Renal cortical epithelial cell (primary cell): Measurements from ENCODE around the gene ME3. TPM values are rescaled to one million over a fixed set of nuclear protein-coding genes. Genes with fewer than 3 reads are reported as not detected.
"Not testable (repeated sequence)": the region's sequence is repeated elsewhere in the genome, so short reads cannot be mapped to it uniquely, and the experiment has no call there.

Source experiments
- DNase-seq: peaks from one replicate; pipeline ENCODE4 v3.0.0-alpha.2; 2011; ENCODE audit warnings: low read depth
- total RNA-seq: library from RNA; depleted of rRNA; stranded (reverse); fragments of >200 nt; gene quantifications from 2 replicates; pipeline ENCODE4 v1.2.3, GENCODE V29; 2014

The ME3 gene
- total RNA-seq, 1 donor from 2014 or later, result 28.8 TPM

DNA sequence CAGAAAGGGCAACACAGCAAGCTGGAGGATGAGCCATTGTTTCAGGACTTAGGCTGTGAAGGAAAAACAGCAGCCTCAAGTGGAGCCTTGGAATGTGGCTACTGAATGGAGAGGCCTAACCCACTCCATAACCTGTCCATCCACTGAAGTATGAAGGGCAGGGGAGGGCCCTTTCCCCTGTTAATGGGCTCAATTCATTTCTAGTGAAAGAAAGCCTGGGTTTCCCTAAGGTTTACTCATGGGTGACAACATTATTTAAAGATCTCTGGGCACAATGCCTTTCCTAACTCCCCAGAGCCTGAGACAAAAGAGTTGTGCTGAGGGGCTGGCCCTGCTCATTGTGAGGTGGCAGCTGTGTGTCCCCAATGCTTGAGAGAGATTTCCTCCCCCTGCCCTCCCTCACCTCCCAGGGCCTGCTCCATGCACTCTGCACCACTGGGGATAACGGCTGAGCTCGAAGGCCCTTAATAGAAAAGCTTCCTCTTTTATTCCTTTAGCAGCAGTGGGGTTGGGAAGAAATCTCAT lies 83.8 kb downstream of the ME3 start:
- peak; percentile 91 for DNase-seq

DNA sequence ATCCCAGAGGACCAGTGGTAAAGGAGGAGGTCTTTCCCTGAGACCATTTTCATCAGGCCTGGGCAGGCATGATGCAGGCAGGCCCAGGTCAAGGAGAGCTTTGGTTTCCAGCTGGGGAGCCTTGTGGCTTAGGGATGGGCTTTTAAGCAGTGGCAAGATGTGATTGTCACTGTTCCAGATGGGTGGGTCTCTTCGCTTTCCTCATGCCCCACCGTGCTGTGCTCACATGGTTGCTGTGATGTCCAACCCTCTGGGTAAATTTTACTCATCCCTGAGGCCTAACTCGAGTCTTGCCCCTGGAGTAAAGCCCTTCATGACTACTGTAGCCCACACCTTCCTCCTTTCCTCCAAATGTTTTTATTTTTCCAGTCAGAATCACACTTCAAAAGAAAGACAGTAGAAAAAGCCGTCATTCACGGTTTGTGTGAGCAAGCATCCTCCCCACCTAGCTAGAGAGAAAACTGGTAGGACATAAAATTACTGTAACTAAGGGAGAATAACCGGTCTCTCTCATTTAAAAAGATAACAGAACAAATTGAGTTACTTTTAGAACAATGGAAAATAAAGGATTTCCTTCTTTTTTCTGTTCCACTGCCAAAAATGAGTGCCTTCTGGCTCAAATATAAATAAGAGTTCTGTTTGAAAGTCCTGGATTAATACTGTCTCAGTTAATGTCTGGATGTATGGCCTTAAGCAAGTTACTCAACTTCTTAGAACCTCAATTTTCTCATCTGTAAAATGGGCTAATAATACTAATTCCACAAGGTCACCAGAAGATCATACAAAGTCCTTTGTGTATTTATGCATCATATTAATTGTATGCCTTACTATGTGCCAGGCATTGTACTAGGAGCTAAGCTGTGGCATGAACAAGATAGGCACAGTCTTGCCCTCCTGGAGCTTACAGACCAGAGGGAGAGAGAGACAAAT lies 84.9 kb downstream of the ME3 start:
- no peak for DNase-seq

DNA sequence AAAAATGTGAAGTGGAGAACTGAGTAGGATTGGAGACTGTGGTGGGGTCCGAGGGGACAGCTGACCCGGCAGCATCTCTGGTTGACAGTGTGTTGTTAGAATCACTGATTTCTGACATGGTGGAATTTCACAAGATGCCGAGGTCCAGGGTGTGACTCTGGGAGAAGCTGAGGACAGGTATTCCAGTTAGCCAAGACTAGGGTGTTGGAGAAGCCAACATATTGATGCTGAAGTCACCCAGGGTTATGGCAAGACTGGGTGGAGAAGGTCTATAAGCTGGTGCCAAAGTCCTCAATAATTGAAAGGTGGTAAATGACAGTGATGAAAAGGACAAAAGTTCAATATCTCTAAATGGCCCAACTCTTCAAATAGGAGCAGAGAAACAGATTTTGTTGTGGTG lies 86.1 kb downstream of the ME3 start:
- DNase-seq, result no peak

DNA sequence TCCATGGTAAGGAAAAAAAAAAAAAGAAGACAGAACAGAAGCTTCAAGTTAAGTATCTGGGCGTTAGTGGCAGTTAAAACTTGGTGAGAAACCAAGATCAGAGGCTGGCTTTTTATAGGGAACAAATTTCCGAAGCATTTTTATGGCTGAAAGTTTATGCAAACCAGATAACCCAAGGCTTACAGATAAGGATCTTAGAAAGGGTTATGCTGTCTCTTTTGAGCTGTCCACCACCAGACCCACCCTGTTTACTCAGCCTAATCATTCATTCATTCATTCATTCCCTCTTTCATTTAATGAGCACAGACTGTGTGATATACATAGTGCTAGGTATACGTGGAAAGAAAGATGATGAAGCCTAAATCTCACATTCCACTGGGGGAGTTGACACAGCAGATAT lies 89.5 kb downstream of the ME3 start:
- DNase-seq, result no peak

DNA sequence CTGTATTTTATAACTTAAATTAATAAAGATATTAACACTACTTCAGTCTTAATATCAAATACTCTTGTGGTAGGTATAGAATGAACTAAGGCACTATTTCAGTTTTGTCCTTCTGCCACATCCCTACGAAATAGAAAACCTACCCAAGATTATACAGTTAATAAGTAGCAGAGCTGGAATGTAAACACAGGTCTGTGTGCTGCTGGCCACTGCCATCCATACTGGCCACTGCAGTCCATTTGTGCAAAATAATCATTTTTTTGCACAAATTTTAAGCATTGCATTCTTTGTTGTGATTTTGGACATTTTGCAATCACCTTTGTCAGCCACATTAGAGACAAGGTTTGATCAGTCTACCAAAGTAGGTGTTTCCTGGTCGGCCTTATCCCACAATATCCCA lies 91.9 kb downstream of the ME3 start:
- DNase-seq, result no peak

DNA sequence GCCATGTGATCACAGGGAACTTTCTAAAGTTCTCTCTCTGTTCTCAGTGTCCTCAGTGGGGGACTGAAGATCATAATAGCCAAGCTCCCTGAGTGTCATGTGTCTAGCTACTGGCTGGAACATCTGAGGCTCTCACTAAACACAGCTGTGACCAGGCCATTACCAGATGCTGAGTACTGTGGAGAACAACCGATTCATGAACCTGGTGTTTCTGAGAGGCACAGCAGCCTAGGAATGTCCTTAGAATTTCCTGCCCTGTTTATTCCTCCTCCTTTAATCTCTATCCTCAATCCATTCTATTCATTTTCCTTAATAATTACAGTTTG lies 93.0 kb downstream of the ME3 start:
- DNase-seq, result no peak

DNA sequence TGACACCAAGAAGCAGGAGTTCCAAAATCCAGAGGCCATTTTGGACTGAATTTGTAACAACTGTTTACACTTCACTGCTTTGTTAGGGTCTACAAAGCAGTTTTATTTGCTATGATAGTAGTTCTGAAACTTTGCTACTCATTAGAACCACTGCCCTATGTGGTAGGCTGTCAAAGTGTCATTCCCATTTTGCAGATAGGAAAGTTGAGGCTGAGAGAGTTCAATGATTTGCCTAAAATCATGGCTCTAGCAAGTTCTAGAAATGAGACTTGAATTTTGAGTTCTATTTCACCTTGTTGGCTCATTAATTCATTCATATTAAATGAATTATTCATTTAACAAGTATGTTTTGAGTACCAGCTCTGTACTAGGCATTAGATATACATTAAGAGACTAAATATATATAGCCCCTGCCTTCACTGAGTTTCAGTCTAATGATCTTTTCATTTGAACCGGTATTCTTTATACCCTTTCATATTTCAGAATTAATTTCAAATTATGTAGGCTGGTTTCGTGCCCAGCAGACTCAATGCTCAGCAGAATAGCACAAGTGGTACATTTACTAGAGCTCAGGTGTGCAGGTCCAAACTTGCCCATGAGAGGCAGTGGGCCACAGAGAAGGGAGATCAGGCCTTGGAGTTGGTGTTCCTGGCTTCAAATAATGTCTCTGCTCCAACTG lies 93.5 kb downstream of the ME3 start:
- no peak for DNase-seq

DNA sequence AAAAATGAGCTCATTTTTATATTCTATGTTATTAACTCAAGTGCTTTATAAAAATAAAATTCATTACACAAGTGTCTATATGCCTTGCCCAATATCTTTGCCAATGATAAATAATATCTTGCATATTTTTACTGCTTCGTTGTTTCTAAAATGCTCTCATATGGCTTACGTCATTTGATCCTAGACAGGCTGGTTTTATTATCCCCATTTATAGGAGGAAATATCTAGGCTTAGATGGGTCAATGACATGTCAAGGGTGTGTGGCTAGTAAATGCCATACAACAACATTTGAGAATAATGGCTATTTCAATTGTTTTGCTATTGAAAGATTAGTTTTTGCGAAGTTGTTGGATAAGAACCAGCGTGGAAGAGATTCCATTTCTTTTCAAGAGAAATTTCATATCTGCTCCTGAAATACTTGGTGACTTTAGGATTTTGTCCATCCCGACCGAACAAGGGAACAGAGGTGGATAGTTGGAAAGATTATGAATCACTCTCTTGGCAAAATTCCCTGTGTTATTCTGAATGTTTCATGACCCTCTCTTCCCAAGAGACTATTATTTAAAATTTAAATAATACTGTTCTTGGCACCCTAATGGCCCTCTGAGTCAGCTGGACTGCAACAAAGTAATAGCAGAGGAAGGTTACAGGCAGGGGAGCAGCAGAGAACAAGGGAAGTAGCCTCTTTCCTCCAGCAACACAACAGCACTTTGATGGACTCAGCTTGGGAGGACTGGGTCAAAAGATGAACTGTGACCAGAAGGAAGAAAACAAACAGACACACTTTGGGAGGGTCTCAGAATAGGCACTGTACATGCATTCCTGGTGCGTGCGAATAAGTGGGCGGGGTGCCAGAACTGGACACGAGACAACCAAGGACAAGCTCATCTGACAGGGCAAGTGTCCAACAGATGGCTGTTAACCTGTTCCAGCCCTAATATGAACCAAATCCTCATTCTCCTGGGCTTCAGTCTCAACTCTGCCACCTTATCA lies 94.5 kb downstream of the ME3 start:
- DNase-seq, result peak; percentile 88

DNA sequence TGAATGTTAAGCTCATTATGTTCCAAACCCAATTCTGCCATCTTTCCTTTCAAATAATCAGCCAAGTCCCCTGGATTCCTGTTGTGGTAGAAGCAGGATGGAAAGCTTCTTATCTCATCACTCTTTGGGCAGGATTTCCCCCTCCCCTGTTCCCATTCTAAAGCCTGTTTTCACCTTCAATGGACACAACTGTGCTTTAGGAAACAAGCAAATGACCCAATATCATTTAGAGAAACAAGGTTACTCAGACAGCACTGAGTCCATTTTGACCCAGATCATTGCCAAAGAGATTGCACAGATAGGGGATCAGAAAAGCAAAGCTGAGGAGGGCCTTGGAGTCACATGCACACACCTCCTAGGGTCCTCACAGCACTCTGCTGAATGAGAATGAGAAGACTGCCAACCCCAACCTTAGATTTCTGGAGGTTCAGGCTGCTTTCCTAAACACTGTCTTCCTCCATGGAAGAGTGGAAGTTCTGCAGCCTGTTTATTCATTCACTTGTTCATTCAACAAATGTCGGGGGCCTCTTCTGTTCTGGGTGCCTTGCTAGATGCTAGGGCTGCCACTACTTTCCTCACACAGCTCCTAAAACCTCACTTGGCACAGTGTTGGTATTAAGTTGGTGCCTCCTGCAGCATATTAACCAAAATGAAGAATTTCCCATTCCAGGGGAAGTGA lies 95.3 kb downstream of the ME3 start:
- no peak for DNase-seq

DNA sequence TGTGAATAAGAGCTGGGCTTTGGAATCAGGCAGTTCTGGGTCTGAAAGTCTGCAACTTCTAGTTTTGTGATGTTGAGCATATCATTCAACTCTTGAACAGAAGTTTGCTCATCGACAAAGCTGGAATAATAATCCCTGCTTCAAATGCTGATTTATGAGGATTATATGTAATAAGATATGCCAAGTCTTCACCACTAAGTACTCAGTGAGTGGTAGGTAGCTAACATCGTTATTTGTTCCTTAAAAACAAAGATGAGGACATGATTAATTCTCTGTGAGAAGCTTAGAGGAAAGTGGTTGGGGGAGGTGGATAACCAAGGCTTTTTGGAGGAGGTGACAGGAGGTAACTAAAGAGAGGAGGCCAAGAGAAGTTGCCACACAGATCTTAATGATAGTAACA lies 96.5 kb downstream of the ME3 start:
- DNase-seq, result no peak

DNA sequence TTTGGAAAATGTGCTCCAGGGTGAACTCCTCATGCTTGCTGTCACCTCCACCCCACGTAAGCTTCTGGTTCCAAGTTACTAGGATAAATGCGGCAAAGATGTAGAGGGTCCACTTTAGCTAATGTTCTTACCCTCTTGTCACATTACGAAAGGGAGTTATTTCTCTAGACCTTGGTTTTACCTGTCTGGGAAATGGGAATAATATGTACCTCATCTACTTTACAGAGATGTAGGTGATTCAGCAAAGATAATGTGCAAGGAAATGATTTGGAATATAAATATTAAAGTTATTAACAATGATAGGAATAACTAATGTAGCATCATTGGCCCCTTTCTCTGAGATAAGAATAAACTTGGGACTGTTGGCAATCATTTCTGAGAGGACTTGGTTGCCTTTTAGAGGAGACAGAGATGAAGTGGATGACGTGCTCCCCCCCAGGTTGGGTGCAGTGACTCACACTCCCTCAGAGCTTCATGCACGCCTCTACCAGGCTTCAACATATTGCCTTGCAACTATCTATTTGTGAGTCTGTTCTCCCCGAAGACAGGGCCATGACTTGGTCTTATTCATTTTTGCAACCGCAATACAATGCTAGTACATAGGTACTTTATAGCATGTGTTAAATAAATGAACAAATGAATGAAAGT lies 97.1 kb downstream of the ME3 start:
- DNase-seq, result no peak

DNA sequence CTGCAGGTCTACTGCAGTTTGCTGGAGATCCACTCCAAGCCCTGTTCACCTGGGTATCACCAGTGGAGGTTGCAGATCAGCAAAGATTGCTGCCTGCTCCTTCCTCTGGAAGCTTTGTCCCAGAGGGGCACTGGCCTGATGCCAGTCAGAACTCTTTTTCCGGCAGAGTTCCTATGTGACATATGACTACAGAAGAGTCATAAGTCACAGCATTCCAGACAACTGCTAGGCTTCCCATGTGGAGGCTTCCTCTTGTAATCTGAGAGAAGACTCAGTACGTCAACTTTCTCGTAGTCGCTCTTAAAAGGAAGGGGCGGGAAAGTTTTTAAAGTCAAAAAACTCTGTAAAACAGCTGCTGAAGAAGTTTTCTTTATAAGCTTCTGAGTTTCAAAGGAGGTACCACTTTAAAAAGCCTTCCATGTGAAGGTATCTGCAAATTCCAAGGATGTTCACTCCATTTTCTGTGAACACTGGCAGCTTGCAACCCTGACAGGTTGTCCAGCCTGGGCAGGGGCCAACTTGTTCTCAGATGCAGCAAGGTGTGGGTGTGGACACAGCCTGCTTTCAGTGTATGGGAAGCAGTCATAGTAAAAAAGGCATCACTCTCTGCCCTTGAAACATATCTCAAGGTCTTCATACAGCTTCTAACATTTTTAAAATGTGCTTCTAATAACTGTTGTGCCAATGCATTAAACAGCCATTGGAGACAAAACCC lies 97.8 kb downstream of the ME3 start:
- DNase-seq, result no peak

DNA sequence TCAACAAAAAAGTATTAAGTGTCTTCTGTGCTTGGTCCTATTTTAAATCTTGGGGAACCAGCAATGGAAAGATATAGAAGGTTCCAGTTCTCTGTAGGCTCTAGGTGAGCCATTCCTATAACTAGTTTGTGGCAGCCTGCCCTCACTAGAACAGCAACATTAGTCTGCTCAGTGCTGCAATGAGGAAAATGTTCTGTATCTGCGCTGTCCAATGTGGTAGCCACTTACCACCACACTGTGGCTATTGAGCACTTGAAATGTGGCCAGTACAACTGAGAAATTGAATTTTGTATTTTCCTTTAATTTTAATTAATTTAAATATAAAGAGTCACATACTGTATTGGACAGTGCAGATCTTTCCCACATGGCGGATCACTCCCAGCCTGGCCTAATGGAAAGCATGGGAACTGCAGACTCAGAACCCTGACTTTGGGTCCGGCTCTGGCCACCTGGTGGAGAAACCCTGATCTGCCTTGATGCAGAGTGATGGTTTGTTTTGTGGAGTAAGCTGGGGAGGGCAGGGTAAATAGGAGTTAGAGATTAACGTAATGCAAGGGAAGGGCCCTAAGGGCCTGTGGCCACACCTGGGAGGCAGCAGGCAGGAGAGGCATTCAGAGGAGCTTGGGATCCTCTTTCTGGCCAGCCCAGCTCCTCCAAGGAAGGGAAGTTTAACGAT lies 101.0 kb downstream of the ME3 start:
- DNase-seq, result no peak

DNA sequence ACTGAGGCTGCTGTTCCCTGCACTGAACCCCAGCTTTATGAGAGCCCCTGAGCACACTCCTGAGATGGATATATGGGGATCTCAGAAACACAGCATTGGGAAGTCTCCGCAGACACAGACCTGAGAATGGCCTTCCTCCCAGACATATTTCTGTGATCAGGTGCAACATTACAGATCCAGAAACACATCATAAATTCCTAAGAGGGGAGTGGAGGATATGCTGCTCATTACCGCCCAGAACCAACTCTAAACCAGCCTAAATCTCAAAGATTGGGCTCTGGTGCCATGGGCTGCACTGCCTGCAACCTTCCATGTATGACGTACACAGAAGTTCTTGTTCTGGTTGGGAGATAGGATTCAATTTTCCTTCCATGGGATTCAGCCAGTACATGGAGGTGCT lies 102.0 kb downstream of the ME3 start:
- DNase-seq, result no peak

DNA sequence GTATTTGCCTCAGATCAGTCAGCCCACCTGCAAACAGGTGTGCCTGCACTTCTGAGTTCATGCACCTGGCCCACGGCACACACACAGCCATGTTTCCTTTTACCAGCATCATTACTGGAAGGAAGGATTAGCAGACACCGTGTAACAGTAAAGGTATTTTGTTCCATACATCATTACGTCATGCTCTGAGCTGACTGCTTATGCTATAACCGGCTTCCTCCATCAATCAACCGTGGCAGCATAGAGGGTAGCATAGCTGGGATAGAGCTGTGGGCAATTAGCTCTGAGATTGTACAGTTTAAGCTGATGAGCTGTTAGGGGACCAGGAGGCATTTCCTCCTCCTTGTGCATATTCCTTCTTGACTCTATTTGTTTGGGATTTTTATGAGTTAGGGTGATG lies 102.4 kb downstream of the ME3 start:
- no peak for DNase-seq

DNA sequence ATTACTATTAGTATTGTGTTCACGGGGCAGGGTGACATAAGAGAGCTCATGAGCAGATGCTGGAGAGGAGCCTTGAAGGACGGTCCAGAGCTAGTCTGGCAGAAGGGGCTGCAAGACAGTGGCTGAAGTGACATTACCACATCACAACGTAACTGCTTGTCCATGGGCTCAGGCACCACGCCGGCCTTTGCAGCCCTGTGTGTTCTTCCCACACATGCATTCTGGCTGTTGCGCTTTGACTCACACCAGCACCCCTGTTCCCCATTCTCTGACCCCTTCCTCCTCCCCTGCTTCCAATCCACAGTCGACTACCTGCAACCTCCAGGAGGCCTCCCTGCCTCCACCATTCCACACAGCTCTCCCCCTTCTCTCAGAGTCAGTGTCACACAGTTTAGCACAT lies 103.3 kb downstream of the ME3 start:
- DNase-seq, result no peak

DNA sequence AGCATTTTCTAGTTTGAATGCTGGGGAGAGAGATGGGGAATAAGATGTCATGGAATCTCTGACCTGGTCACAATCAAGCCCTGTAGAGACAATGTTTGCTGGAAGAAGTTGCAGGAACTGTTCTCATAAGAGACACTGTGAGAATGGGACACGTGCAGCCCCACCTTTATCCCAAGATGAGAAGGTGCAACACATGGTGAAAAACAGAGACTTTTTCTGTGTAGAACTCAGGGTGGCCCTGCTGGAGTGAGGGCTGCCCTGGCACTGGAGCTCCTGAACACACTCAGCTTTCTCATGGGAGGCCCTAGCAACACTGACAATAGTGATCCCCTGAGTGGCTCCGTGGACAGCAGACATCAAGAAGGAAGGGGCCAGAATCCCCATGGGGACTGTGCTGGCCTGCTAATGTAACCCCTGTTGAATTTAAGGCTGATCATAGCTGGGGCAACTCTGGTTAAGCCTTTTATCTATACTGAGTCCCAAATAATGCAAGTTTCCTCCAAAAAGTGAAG lies 106.6 kb downstream of the ME3 start:
- DNase-seq, result no peak

DNA sequence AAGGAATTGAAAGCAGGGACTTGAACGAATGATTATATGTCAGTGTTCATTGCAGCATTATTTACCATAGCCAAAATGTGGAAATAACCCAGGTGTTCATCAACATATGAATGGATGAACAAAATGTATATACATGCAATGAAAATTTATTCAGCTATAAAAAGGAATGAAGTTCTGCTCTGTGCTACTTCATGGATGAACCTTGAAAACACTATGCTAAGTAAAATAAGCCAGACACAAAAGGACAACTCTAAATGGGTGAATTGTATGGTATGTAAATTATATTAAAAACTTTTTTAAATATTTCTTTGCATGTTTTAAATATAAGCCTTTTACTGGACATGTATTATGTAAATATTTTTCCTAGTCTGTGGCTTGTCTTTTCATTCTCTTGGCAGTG lies 107.0 kb downstream of the ME3 start:
- no peak for DNase-seq

DNA sequence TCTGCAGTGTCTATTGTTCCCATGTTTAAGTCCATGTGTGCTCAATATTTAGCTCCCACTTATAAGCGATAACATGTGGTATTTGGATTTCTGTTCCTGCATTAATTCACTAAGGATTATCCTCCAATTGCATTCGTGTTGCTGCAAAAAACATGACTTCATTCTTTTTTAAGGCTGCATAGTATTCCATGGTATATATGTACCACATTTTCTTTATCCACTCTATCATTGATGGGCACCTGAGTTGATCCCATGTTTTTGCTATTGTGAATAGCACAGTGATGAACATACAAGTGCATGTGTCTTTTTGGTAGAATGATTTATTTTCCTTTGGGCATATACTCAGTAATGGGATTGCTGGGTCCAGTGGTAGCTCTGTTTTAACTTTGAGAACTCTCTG lies 109.6 kb downstream of the ME3 start:
- not testable (repeated sequence) for DNase-seq
